Measurements from ENCODE around the gene MORC2. TPM values are rescaled to one million over a fixed set of nuclear protein-coding genes. Genes with fewer than 3 reads are reported as not detected.

Gene MORC2
- total RNA-seq, 2 experiments from 2014 or later = 22.9 to 35.6 TPM

GRCh38 chr22:30925667-30926066, 42.9 kb downstream of the MORC2 start:
- H3K9me3 ChIP-seq (ENCODE audit: low read length) = no peaks in the 10 kb centered on the region
- peaks cover 67% of the 10 kb centered on the region for H3K36me3 ChIP-seq (ENCODE audit: insufficient read depth, low read length)
- TF ChIP-seq, protein P1, sequence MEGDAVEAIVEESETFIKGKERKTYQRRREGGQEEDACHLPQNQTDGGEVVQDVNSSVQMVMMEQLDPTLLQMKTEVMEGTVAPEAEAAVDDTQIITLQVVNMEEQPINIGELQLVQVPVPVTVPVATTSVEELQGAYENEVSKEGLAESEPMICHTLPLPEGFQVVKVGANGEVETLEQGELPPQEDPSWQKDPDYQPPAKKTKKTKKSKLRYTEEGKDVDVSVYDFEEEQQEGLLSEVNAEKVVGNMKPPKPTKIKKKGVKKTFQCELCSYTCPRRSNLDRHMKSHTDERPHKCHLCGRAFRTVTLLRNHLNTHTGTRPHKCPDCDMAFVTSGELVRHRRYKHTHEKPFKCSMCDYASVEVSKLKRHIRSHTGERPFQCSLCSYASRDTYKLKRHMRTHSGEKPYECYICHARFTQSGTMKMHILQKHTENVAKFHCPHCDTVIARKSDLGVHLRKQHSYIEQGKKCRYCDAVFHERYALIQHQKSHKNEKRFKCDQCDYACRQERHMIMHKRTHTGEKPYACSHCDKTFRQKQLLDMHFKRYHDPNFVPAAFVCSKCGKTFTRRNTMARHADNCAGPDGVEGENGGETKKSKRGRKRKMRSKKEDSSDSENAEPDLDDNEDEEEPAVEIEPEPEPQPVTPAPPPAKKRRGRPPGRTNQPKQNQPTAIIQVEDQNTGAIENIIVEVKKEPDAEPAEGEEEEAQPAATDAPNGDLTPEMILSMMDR (conservative IDR thresholded peaks at IDR 0.05; ENCODE audit: low read length) = no peak
- TF ChIP-seq EZH2phosphoT487 (IDR thresholded peaks at IDR 0.05; ENCODE audit: borderline replicate concordance, low read depth, low read length) = no peak
- H3K4me2 ChIP-seq (ENCODE audit: low read length) = no peak overlapping the region
- intact Hi-C loops (cut with micrococcal nuclease; ENCODE audit: unreplicated experiment) = no loop called here
- BruUV-seq (replicated peaks) = no TSS peak
- POLR2A ChIA-PET = interaction anchor here (0.6 kb wide), 1 partner anchor 364 kb away, joined by 3 read pairs; no protein-coding TSS in a partner anchor
- H3K4me3 ChIP-seq (ENCODE audit: low read depth, low read length, poor library complexity, severe bottlenecking) = no peak overlapping the region
- DNase-seq (ENCODE audit: low spot score) = no peak
- H3K4me1 ChIP-seq (ENCODE audit: insufficient read depth, low read length, poor library complexity, severe bottlenecking) = peaks cover 6% of the 10 kb centered on the region
- H3K9me2 ChIP-seq (ENCODE audit: insufficient read depth, low read length) = no peaks in the 10 kb centered on the region
- CTCF ChIA-PET (ENCODE audit: unreplicated experiment) = interaction anchor here (0.5 kb wide), 1 partner anchor 318 kb away, joined by 13 read pairs; the partner anchor contains the start of gene TCN2
- H2AFZ ChIP-seq (ENCODE audit: low read length) = no peak overlapping the region
- no peaks in the 10 kb centered on the region for H4K20me1 ChIP-seq (ENCODE audit: insufficient read depth, low read length)
- H3K27ac ChIP-seq (ENCODE audit: low read depth, low read length, poor library complexity, severe bottlenecking) = no peak overlapping the region
- H3K79me2 ChIP-seq (ENCODE audit: insufficient read depth, low read depth, low read length) = peaks cover 5% of the 10 kb centered on the region; the same call in 1 of the 2 replicates

GRCh38 chr22:30923168-30923900, 45.2 kb downstream of the MORC2 start:
- no peak for DNase-seq (ENCODE audit: low spot score)
- Histone ChIP-seq H3K4me1 (ENCODE audit: insufficient read depth, low read length, poor library complexity, severe bottlenecking) (peaks cover 12% of the 10 kb centered on the region), H3K4me2 (ENCODE audit: low read length) (no peak overlapping the region), H3K79me2 (ENCODE audit: insufficient read depth, low read depth, low read length) (peaks cover 16% of the 10 kb centered on the region; the same call in 1 of the 2 replicates), H3K9me3 (ENCODE audit: low read length) (no peaks in the 10 kb centered on the region), H3K36me3 (ENCODE audit: insufficient read depth, low read length) (peaks cover 50% of the 10 kb centered on the region), H3K27ac (ENCODE audit: low read depth, low read length, poor library complexity, severe bottlenecking) (no peak overlapping the region), H2AFZ (ENCODE audit: low read length) (no peak overlapping the region), H3K4me3 (ENCODE audit: low read depth, low read length, poor library complexity, severe bottlenecking) (no peak overlapping the region), H3K9me2 (ENCODE audit: insufficient read depth, low read length) (no peaks in the 10 kb centered on the region), H4K20me1 (ENCODE audit: insufficient read depth, low read length) (no peaks in the 10 kb centered on the region)
- POLR2A ChIA-PET = interaction anchor here (0.7 kb wide), 1 partner anchor 45 kb away, joined by 3 read pairs; the partner anchor contains the start of genes MORC2 and TUG1
- intact Hi-C loops (cut with micrococcal nuclease; ENCODE audit: unreplicated experiment) = no loop called here
- TF ChIP-seq EZH2phosphoT487 (IDR thresholded peaks at IDR 0.05; ENCODE audit: borderline replicate concordance, low read depth, low read length) = no peak
- TF ChIP-seq, protein P1 (conservative IDR thresholded peaks at IDR 0.05; ENCODE audit: low read length) = no peak
- no TSS peak for BruUV-seq (replicated peaks)
- CTCF ChIA-PET (ENCODE audit: unreplicated experiment) = interaction anchor here (0.6 kb wide), 1 partner anchor 124 kb away, joined by 4 read pairs; no protein-coding TSS in a partner anchor
